ENCODE measurements around the gene PRSS2.

GRCh38 chr7:142733271-142733670, 37.5 kb upstream of the PRSS2 start:
- TF ChIP-seq POLR2A (IDR thresholded peaks at IDR 0.05; ENCODE audit: low read length) (no peak), GATA1 (IDR thresholded peaks at IDR 0.05; ENCODE audit: low read depth, low read length) (no peak)

Data from erythroblast (primary cell).